SKM-1 treated with dmso at 0.1 percent for 144 hours (cell line): ENCODE results near the gene PDE11A.

Experiments used
- DNase-seq: peaks from one replicate; lab custom pipeline; 2025; ENCODE audit not compliant: unreplicated experiment; lab: John Stamatoyannopoulos, UW

PDE11A gene

DNA sequence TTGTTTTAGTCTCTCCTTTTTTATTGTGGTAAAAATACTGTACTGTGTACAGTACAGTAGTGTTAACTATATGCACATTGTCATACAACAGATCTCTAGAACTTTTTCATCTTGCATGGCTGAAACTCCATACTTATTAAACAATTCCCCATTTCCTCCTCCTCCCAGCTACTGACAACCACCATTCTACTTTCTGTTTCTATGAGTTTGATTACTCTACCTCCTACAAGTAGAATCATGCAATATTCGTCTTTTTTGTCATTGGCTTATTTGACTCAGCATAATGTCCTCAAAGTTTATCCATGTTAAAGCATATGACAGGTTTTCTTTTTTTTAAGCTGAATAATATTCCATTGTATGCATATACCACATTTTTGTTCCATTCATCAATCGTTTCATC is 341.8 kb downstream of the PDE11A start:
- DNase-seq = no peak

GRCh38 chr2:177730363-177730762 is 342.2 kb downstream of the PDE11A start:
- DNase-seq = no peak

DNA sequence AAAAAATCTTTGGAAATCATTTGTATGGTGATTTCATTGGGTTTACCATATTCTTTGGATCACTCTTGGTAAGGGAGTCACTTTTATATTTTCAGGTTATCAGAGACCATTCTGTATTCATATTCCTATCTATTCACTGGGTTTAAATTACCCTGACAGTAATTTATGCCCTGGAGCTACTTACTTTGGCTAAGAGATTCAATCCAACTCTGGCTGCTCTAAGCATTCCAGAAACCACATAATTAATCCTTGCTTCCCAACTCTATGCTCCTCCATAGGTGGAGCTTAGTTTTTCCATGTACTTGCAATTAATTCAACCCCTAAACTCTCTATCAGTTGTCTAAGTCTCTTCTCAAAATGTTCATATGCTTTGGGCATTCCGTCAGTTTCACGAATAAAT is 343.7 kb downstream of the PDE11A start:
- no peak for DNase-seq

GRCh38 chr2:177728399-177728765 is 344.2 kb downstream of the PDE11A start:
- DNase-seq = no peak

DNA sequence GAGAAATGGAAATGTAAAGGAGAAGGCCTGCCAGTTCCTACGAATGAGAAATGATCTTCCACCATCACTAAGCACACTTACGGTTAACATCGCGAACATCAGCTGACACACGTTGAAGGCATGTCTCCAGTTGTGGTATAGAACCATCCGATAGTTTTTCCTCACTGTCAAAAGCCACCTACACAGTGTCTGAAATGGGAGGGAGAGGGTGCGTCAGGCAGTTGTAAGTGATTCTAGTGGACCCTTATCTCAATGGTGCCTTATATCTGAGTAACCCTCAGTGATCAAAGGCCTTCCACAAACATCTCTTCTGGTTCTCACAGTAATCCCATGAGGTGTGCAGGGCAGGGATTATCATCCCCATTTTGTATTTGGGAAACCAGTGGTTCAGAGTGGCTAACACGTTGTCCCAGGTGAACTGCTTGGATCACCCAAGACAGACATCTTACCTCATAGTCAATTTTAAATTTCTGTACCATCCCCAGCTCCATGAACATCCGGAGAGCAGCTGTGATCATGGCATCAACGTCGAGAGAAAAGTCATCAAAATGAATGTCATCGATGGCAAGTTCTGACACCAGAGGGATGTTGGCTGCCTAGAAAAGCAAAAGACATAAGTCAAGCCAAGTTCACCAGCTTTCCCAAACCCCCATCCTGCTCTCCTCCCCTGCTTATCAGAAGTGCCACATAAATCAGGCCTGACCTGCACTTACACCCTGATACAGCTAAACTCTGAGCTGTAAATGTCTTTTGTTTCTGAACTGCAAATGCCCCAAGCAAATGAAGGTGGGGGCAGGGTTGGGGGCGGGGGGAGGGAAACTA is 344.8 kb downstream of the PDE11A start:
- DNase-seq = no peak

GRCh38 chr2:177726931-177727348 is 345.6 kb downstream of the PDE11A start:
- DNase-seq = no peak

GRCh38 chr2:177724398-177725287 is 347.9 kb downstream of the PDE11A start:
- DNase-seq = peak; percentile 43

- DNase-seq = no peak
Measured at GRCh38 chr2:177723235-177723634, 349.3 kb downstream of the PDE11A start.

DNA sequence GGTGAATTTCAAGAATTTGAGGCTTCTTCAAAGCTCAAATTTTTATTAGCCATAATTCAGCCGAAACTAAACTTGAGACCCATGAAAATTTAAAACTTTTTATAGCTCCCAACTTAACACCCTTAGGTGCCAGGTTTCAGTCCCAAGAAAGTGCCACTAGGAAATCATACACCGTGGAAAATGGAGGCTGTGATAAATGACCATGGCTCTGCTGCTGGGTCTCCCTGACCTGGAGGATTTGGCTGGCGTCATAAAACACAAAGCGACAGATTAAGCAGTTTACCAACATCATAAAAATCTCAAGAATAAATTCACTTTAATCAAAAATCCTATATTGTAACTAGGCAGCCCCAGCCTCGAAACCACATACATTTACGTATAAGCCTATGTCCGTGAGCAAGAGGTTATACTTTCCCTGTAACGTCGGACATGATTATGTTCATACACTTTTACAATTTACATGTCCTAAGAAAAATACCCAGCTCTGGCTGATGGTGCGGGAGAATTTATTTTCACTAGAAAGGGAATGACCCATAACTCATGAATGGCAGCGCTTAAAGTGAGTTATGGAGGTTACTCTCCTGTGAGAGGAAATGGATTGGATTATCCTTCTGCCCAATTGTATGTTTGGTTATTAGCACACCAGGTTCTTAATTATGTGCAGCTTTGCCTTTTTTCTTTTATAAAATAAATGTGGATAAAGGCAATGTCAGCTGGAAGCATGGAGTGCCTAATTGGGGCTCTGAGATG is 350.6 kb downstream of the PDE11A start:
- DNase-seq = no peak

- DNase-seq = no peak
Measured at GRCh38 chr2:177721087-177721486, 351.5 kb downstream of the PDE11A start.

GRCh38 chr2:177717831-177718618 is 354.6 kb downstream of the PDE11A start:
- DNase-seq = no peak

DNA sequence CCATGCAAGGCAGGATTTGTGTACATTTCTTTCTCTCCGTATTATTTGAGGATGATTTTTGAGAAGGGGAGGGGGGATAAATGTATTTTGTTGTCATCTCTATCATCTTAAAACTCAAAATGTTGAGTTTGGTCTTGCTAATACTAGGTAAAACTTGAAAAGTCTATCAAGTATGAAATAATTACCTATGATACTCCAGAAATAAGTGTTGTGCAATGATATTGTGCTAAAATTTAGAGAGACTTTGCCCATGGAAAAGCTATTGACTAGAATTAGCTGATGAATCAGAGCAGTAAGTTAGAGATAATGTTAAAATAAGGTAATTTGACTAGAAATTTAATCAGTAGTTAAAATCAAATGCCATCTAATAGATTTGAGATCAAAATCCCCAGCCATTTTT is 356.1 kb downstream of the PDE11A start:
- no peak for DNase-seq

DNA sequence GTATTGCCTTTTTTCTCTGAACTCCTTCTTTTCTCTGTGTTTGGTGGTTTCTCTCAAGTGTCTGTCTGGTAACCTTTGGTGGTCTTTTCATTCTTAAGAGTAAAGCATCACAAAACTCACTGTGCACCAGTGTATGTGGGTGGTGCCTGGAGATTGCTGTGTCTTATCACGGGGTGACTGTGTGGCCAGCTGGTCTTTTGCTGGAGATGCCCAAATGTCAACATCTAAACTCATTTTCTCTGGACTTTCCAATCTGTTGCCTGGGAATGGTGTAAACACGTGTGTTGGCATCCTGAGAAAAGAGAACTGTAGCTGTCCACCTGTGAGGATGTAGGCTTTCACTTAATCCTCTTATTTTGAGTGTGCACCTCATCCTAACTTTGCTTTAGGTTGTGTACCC is 356.8 kb downstream of the PDE11A start:
- no peak for DNase-seq

- no peak for DNase-seq
Measured at GRCh38 chr2:177714704-177715103, 357.9 kb downstream of the PDE11A start.

DNA sequence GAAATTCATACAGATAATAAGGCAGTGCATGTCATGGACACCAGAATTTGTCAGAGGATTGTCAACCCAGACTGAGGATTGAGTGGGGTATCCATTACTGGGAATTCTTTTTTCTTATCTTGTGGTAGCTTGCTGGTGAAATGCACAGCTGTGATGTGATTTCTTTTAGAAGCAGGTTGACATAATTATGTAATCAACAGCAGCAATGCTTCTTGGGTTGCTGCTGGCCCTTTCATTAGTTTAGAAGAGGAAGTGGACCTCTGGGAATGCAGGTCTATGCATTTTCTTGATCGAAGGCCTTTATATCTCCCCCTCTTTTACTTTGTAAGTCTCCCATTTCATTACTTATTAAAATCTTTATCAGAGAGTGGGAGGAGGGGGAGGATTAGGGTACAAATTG is 360.1 kb downstream of the PDE11A start:
- DNase-seq = no peak

DNA sequence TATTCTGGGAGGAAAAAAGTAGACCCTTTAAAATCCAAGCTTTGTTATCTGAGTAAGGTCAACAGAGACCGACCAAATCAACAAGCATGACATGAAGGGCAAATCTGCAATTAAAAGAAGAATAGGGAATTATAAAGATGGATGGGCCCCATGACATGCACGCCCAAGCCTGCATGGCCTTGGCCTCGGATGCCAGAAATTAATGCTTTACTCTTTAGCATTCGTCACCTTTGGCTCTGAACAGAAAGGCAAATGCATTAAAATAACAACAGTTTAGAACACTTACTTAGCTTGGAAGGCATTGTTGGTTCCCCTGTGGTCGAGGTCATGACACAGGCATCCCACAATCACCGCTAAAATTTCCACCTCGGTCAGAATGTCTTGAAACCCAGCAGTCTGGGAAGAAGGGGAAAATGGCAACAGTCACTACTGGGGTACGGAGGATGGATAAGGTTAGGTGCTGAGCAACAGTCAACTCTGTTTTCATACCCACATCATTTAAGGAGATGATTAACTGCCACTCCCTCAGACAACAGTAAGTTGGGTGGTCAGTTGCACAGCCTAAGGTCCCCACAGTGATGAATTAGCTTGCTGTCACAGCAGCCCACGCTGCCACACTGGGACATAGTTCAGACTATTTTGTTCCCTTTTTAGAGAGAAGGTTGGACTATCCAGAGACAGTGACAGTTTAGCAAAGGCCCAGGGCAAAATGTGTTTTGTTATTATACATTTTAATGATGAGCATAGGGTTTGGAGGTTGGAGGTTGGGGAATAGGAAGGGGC is 360.9 kb downstream of the PDE11A start:
- DNase-seq = no peak

DNA sequence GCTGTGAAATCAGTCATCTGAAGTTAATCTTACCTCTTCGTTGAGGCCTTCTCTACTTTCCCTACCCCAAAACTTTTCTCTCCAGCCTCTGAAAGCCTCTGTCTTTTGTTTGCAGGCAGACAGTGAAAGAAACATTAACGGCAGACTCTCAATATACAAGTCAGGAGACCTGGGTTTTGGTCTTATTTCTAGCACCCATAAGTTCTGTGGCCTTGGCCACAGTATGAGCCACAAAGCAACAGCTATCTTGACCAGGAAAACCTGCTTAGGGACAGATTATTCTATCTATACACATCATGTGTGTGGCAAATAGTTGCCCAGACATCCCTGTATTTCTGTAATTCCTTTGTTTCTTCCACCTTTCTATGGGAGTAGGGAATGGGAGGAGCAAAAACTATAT is 361.7 kb downstream of the PDE11A start:
- DNase-seq = no peak

- no peak for DNase-seq
Measured at GRCh38 chr2:177709986-177710401, 362.6 kb downstream of the PDE11A start.

GRCh38 chr2:177708660-177709444 is 363.7 kb downstream of the PDE11A start:
- DNase-seq = no peak
